Measurements from ENCODE around the gene RCBTB1.
"Not testable (repeated sequence)": the region's sequence is repeated elsewhere in the genome, so short reads cannot be mapped to it uniquely, and the experiment has no call there.

The RCBTB1 gene

GRCh38 chr13:49608651-49609331 is 23.4 kb upstream of the RCBTB1 start:
- no peak for TF ChIP-seq CTCF (IDR thresholded peaks at IDR 0.05; ENCODE audit: unreplicated experiment in 3 of 3)
- H3K27me3 Mint-ChIP-seq (ENCODE audit: low read depth), result no peaks in the 10 kb centered on the region
- H3K9me3 Mint-ChIP-seq, result no peaks in the 10 kb centered on the region
- H3K4me3 Mint-ChIP-seq, result no peak overlapping the region
- peaks cover 24% of the 10 kb centered on the region for H3K4me1 Mint-ChIP-seq
- H3K27ac Mint-ChIP-seq, result no peak overlapping the region
- H3K36me3 Mint-ChIP-seq (ENCODE audit: low read depth), result no peaks in the 10 kb centered on the region

GRCh38 chr13:49607761-49608160 is 22.4 kb upstream of the RCBTB1 start:
- Mint-ChIP-seq H3K9me3 (no peaks in the 10 kb centered on the region), H3K4me3 (no peak overlapping the region), H3K27ac (no peak overlapping the region), H3K4me1 (peaks cover 24% of the 10 kb centered on the region), H3K27me3 (ENCODE audit: low read depth) (no peaks in the 10 kb centered on the region), H3K36me3 (ENCODE audit: low read depth) (no peaks in the 10 kb centered on the region)
- no peak for TF ChIP-seq CTCF (IDR thresholded peaks at IDR 0.05; ENCODE audit: unreplicated experiment in 3 of 3)

- peak; percentile 79 to 86 (median 79) for TF ChIP-seq CTCF (IDR thresholded peaks at IDR 0.05; ENCODE audit: unreplicated experiment in 3 of 3)
- H3K36me3 Mint-ChIP-seq (ENCODE audit: low read depth), result no peaks in the 10 kb centered on the region
- peaks cover 24% of the 10 kb centered on the region for H3K4me1 Mint-ChIP-seq
- peak overlapping the region; percentile 50 to 89 (median 82) for H3K27ac Mint-ChIP-seq
- peak overlapping the region; percentile 50 to 80 (median 77) for H3K4me3 Mint-ChIP-seq
- no peaks in the 10 kb centered on the region for H3K9me3 Mint-ChIP-seq
- H3K27me3 Mint-ChIP-seq (ENCODE audit: low read depth), result no peaks in the 10 kb centered on the region
These were observed 21.6 kb upstream of the RCBTB1 start for GRCh38 chr13:49606747-49607648.

GRCh38 chr13:49604570-49604969 is 19.2 kb upstream of the RCBTB1 start:
- Mint-ChIP-seq H3K4me3 (no peak overlapping the region), H3K27me3 (ENCODE audit: low read depth) (peaks cover 6% of the 10 kb centered on the region), H3K9me3 (no peaks in the 10 kb centered on the region)

GRCh38 chr13:49602615-49603014 is 17.3 kb upstream of the RCBTB1 start:
- not testable (repeated sequence) for H3K9me3 Mint-ChIP-seq; H3K4me1 Mint-ChIP-seq; H3K4me3 Mint-ChIP-seq; H3K27ac Mint-ChIP-seq; H3K27me3 Mint-ChIP-seq (ENCODE audit: low read depth); H3K36me3 Mint-ChIP-seq (ENCODE audit: low read depth)

More at GRCh38 chr13:49604570-49604969, 19.2 kb upstream of the RCBTB1 start:
- Mint-ChIP-seq H3K4me1 (peaks cover 7% of the 10 kb centered on the region), H3K27ac (peak overlapping the region in 2 of 3 experiments; percentile 42 to 64), H3K36me3 (ENCODE audit: low read depth) (no peaks in the 10 kb centered on the region)
- no peak for TF ChIP-seq CTCF (IDR thresholded peaks at IDR 0.05; ENCODE audit: unreplicated experiment in 3 of 3)

GRCh38 chr13:49602005-49602404 is 16.6 kb upstream of the RCBTB1 start:
- Mint-ChIP-seq H3K27me3 (ENCODE audit: low read depth) (peaks cover 7% of the 10 kb centered on the region), H3K4me3 (no peak overlapping the region)

More at GRCh38 chr13:49602005-49602404, 16.6 kb upstream of the RCBTB1 start:
- H3K9me3 Mint-ChIP-seq, result no peaks in the 10 kb centered on the region
- H3K4me1 Mint-ChIP-seq, result peaks cover 3% of the 10 kb centered on the region
- H3K27ac Mint-ChIP-seq, result no peak overlapping the region
- H3K36me3 Mint-ChIP-seq (ENCODE audit: low read depth), result no peaks in the 10 kb centered on the region
- TF ChIP-seq CTCF (IDR thresholded peaks at IDR 0.05; ENCODE audit: unreplicated experiment in 3 of 3), result no peak
